Germinal center (tissue), 1 donor: Measurements from ENCODE around the gene TBC1D2B.
"Not testable (repeated sequence)": the region's sequence is repeated elsewhere in the genome, so short reads cannot be mapped to it uniquely, and the experiment has no call there.

Experiments used
- DNase-seq: peaks from one replicate; pipeline ENCODE4 v3.0.0; 2012; ENCODE audit warnings: mixed read lengths, low spot score

The TBC1D2B gene

GRCh38 chr15:78003539-78004008 is 73.9 kb downstream of the TBC1D2B start:
- DNase-seq, result no peak

- DNase-seq, result no peak
Observed at GRCh38 chr15:78002996-78003395, 74.5 kb downstream of the TBC1D2B start.

- DNase-seq, result no peak
Observed at GRCh38 chr15:78001656-78002055, 75.9 kb downstream of the TBC1D2B start.

- DNase-seq, result no peak
Observed at GRCh38 chr15:78000927-78001249, 76.6 kb downstream of the TBC1D2B start.

- peak; percentile 89 for DNase-seq
Observed at GRCh38 chr15:78000091-78000926, 77.2 kb downstream of the TBC1D2B start.

GRCh38 chr15:77999486-77999885 is 78.0 kb downstream of the TBC1D2B start:
- no peak for DNase-seq

GRCh38 chr15:77998592-77998991 is 78.9 kb downstream of the TBC1D2B start:
- no peak for DNase-seq

- not testable (repeated sequence) for DNase-seq
Observed at GRCh38 chr15:77997761-77998554, 79.6 kb downstream of the TBC1D2B start.

GRCh38 chr15:77997221-77997620 is 80.3 kb downstream of the TBC1D2B start:
- not testable (repeated sequence) for DNase-seq

- DNase-seq, result not testable (repeated sequence)
Observed at GRCh38 chr15:77996713-77997171, 80.8 kb downstream of the TBC1D2B start.

GRCh38 chr15:77996226-77996625 is 81.3 kb downstream of the TBC1D2B start:
- not testable (repeated sequence) for DNase-seq

GRCh38 chr15:77995537-77995918 is 82.0 kb downstream of the TBC1D2B start:
- not testable (repeated sequence) for DNase-seq

GRCh38 chr15:77994893-77995536 is 82.5 kb downstream of the TBC1D2B start:
- DNase-seq, result not testable (repeated sequence)

GRCh38 chr15:77993970-77994693 is 83.4 kb downstream of the TBC1D2B start:
- DNase-seq, result peak; percentile 59

- peak; percentile 10 for DNase-seq
Observed at GRCh38 chr15:77993374-77993911, 84.1 kb downstream of the TBC1D2B start.

GRCh38 chr15:77992356-77993222 is 84.9 kb downstream of the TBC1D2B start:
- DNase-seq, result no peak

- DNase-seq, result not testable (repeated sequence)
Observed at GRCh38 chr15:77991658-77992201, 85.8 kb downstream of the TBC1D2B start.

GRCh38 chr15:77991029-77991406 is 86.5 kb downstream of the TBC1D2B start:
- DNase-seq, result no peak

- no peak for DNase-seq
Observed at GRCh38 chr15:77989296-77990143, 88.0 kb downstream of the TBC1D2B start.
